K562 (cell line): Measurements from ENCODE around the gene FTSJ3. TPM values are rescaled to one million over a fixed set of nuclear protein-coding genes. Genes with fewer than 3 reads are reported as not detected.

ENCODE experiments used
- AFF4 ChIP-seq: sonication (generic); formaldehyde crosslinking; IDR thresholded peaks from 2 replicates; pipeline ENCODE4 v1.8.0; 2023; ENCODE audit warnings: mild to moderate bottlenecking, missing genetic modification reagents
- BCL6 ChIP-seq: fragments of 250-450 bp; sonication (Bioruptor Pico); IDR thresholded peaks from 2 replicates; pipeline ENCODE4 v1.4.0; 2020
- CHD2 ChIP-seq: IDR thresholded peaks from 2 replicates; pipeline ENCODE4 v1.6.1; 2011; ENCODE audit warnings: low read depth, low read length
- E2F1 ChIP-seq: sonication (generic); formaldehyde crosslinking; IDR thresholded peaks from 2 replicates; pipeline ENCODE4 v1.8.1; 2023; ENCODE audit warnings: mild to moderate bottlenecking, missing genetic modification reagents, moderate library complexity
- EHMT2 ChIP-seq: fragments of 450-650 bp; IDR thresholded peaks from 2 replicates; pipeline ENCODE4 v1.6.1; 2018; ENCODE audit warnings: antibody characterized with exemption
- FOXK2 ChIP-seq, 2 experiments: fragments of 450-650 bp; IDR thresholded peaks in 1 of 2; conservative IDR thresholded peaks in 1 of 2; 2 replicates each; pipeline ENCODE4 v1.6.1; 2016; ENCODE audit warnings: low read depth in 2 of 2, mild to moderate bottlenecking in 1 of 2
- HMGN3 ChIP-seq: IDR thresholded peaks from 2 replicates; pipeline ENCODE4 v1.6.1; 2011; ENCODE audit warnings: borderline replicate concordance, low read depth, mild to moderate bottlenecking, mixed read lengths, low read length; ENCODE audit not compliant: insufficient read length; ENCODE audit errors: extremely low read depth
- JUNB ChIP-seq: fragments of 450-650 bp; formaldehyde crosslinking; conservative IDR thresholded peaks from 2 replicates; pipeline ENCODE4 v1.4.0; 2020; ENCODE audit warnings: mild to moderate bottlenecking
- MTA1 ChIP-seq: fragments of 450-650 bp; IDR thresholded peaks from 2 replicates; pipeline ENCODE4 v1.6.1; 2017; ENCODE audit warnings: borderline replicate concordance
- NUFIP1 ChIP-seq: fragments of 450-650 bp; IDR thresholded peaks from 2 replicates; pipeline ENCODE4 v1.6.1; 2018; ENCODE audit not compliant: partially characterized antibody
- POLR2B ChIP-seq: fragments of 450-650 bp; IDR thresholded peaks from 2 replicates; pipeline ENCODE4 v1.6.1; 2018; ENCODE audit warnings: low read depth; ENCODE audit not compliant: partially characterized antibody
- SETDB1 ChIP-seq: IDR thresholded peaks from one replicate; pipeline ENCODE4 v1.6.1; 2012; ENCODE audit warnings: low read length, control low read depth, inconsistent platforms
- SREBF2 ChIP-seq: sonication (generic); formaldehyde crosslinking; IDR thresholded peaks from 2 replicates; pipeline ENCODE4 v1.4.0; 2020; ENCODE audit warnings: mild to moderate bottlenecking, missing genetic modification reagents
- ZBTB33 ChIP-seq: sonication (generic); formaldehyde crosslinking; IDR thresholded peaks from 2 replicates; pipeline ENCODE4 v1.8.1; 2023; ENCODE audit warnings: mild to moderate bottlenecking, missing genetic modification reagents
- ZBTB49 ChIP-seq: sonication (generic); formaldehyde crosslinking; IDR thresholded peaks from 2 replicates; pipeline ENCODE4 v1.8.0; 2022; ENCODE audit warnings: missing genetic modification reagents, mild to moderate bottlenecking, borderline replicate concordance
- ZNF133 ChIP-seq: fragments of 250-450 bp; sonication (Bioruptor Pico); IDR thresholded peaks from 2 replicates; pipeline ENCODE4 v1.4.0; 2020; ENCODE audit warnings: mild to moderate bottlenecking
- ZNF3 ChIP-seq: fragments of 250-450 bp; sonication (Bioruptor Pico); IDR thresholded peaks from 2 replicates; pipeline ENCODE4 v1.5.0; 2021; ENCODE audit warnings: mild to moderate bottlenecking, moderate library complexity
- ZZZ3 ChIP-seq: fragments of 450-650 bp; IDR thresholded peaks from 2 replicates; pipeline ENCODE4 v1.6.1; 2016; ENCODE audit warnings: antibody characterized with exemption, mild to moderate bottlenecking, moderate library complexity
- polyA plus RNA-seq, 8 experiments: library from polyadenylated mRNA; depleted of rRNA in 4 of 8; stranded (reverse) in 5 of 8; unstranded in 3 of 8; fragments of >200 nt; fragmentation: Nextera tagmentation in 2 of 8; fragmentation: Illumina TruSeq in 1 of 8; extraction: Ambion mirVana in 2 of 8; extraction: Trizol in 1 of 8; gene quantifications; 2 replicates each; pipeline versions ENCODE4 v1.2.1 to v1.2.3, GENCODE V29; 2011 to 2014; ENCODE audit warnings: inconsistent platforms in 1 of 8, missing spikeins in 1 of 8
- total RNA-seq, 7 experiments: library from RNA; depleted of rRNA in 6 of 7; stranded (reverse); fragments of >200 nt in 6 of 7; fragmentation: Illumina TruSeq in 2 of 7; extraction: Trizol in 2 of 7; gene quantifications; 2 replicates each; pipeline versions ENCODE4 v1.2.1 to v1.2.3, GENCODE V29; 2011 to 2021; ENCODE audit warnings: low replicate concordance in 1 of 7

The FTSJ3 gene
- total and polyA plus RNA-seq, 9 of the 15 experiments (the other 6 are each of a cell fraction or from before 2014, with no cell fraction given) = 18.0 to 65.6 (median 52.4) TPM

GRCh38 chr17:63842540-63843386 lies 15.3 kb upstream of the FTSJ3 start, which contains the start of gene SMARCD2 (continued):
- TF ChIP-seq MTA1 (peak; percentile 86; the same call in 1 of the 2 replicates), ZNF133 (CRISPR knock-in tag) (no peak; the same call in 1 of the 2 replicates), ZBTB33 (peak; percentile 79), JUNB (CRISPR knock-in tag) (peak; percentile 29; the same call in 1 of the 2 replicates), NUFIP1 (peak; percentile 100), ZNF3 (CRISPR knock-in tag) (no peak), ZBTB49 (CRISPR knock-in tag) (peak; percentile 57; the same call in 1 of the 2 replicates), CHD2 (peak; percentile 96), POLR2B (peak; percentile 68), EHMT2 (no peak), SREBF2 (CRISPR knock-in tag) (no peak), HMGN3 (peak; percentile 95), E2F1 (CRISPR knock-in tag) (peak; percentile 94), BCL6 (CRISPR knock-in tag) (no peak), AFF4 (CRISPR knock-in tag) (peak; percentile 91), SETDB1 (peak; percentile 51), ZZZ3 (peak; percentile 74), FOXK2 (conservative IDR thresholded peaks at IDR 0.05 in 1 of 2, IDR thresholded peaks at IDR 0.05 in 1 of 2; ENCODE audit: low read depth in 2 of 2) (0 out of 4 replicates have a peak, but pooled peaks have one; percentile 6 to 8)
